Epithelial cell of proximal tubule (primary cell): ENCODE results near the gene PRKN. TPM values are rescaled to one million over a fixed set of nuclear protein-coding genes. Genes with fewer than 3 reads are reported as not detected.
A peak's percentile ranks its signal among the peaks of the same experiment; 100 is the strongest.

Source experiments
- DNase-seq: peaks from one replicate; pipeline ENCODE4 v3.0.0-alpha.2; 2011; ENCODE audit warnings: low read depth
- H3K4me3 ChIP-seq: 2 replicates; pipeline ENCODE4 v1.5.1; 2011; ENCODE audit warnings: low read depth, mild to moderate bottlenecking, low read length
- total RNA-seq: library from RNA; depleted of rRNA; stranded (reverse); fragments of >200 nt; gene quantifications from 2 replicates; pipeline ENCODE4 v1.2.3, GENCODE V29; 2015
- TF ChIP-seq, protein P1 (sequence below): conservative IDR thresholded peaks from 2 replicates; pipeline ENCODE4 v1.5.1; 2012; ENCODE audit warnings: low read depth, mild to moderate bottlenecking, low read length

The PRKN gene
- total RNA-seq, 1 donor from 2014 or later = 0.58 TPM

DNA sequence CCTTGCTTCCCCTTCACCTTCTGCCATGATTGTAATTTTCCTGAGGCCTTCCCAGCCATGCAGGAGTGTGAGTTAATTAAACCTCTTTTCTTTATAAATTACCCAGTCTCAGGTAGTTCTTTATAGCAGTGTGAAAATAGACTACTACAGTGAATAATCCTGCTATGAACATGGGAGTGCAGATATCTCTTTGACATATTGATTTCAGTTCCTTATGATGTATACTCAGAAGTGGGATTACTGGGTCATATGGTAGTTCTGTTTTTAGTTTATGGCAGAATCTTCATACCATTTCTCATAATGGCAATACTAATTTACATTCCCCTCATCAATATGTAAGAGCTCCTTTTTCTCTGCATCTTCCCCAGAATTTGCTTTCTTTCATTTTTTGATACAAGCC, 26.2 kb upstream of the PRKN start:
- H3K4me3 ChIP-seq = no peak overlapping the region
- no peak for DNase-seq
- TF ChIP-seq, protein P1, sequence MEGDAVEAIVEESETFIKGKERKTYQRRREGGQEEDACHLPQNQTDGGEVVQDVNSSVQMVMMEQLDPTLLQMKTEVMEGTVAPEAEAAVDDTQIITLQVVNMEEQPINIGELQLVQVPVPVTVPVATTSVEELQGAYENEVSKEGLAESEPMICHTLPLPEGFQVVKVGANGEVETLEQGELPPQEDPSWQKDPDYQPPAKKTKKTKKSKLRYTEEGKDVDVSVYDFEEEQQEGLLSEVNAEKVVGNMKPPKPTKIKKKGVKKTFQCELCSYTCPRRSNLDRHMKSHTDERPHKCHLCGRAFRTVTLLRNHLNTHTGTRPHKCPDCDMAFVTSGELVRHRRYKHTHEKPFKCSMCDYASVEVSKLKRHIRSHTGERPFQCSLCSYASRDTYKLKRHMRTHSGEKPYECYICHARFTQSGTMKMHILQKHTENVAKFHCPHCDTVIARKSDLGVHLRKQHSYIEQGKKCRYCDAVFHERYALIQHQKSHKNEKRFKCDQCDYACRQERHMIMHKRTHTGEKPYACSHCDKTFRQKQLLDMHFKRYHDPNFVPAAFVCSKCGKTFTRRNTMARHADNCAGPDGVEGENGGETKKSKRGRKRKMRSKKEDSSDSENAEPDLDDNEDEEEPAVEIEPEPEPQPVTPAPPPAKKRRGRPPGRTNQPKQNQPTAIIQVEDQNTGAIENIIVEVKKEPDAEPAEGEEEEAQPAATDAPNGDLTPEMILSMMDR = no peak

DNA sequence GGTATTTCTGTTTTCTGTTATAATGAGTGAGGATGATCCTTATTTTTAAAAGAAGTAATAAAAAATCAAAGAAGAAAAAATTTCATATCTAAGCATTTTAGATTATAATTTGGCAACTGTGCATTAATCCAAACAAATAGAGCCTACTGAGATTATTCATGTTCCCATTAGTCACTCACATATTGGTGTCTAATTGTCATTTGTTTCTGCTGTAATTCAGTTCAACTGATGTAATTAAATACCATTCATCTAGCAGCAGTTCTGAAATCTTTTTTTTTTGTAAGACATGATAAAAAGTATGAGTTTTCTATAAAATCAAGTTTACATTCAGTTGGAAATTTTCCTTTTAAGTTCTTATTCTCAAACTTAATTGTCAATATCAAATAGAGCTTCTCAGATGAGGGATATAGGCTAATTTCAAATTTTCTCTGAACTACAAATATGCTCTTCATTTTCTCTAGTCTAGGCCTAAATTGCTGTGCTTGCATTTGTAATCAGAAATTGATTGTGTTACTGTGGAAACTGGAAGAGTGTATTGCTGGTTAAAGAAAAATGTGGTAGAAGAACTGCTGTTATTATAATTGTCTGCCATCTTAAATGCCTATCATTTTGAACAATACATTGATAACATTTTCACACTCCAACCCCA, 23.8 kb upstream of the PRKN start:
- no peak for DNase-seq
- no peak overlapping the region for H3K4me3 ChIP-seq
- TF ChIP-seq, protein P1 = no peak

DNA sequence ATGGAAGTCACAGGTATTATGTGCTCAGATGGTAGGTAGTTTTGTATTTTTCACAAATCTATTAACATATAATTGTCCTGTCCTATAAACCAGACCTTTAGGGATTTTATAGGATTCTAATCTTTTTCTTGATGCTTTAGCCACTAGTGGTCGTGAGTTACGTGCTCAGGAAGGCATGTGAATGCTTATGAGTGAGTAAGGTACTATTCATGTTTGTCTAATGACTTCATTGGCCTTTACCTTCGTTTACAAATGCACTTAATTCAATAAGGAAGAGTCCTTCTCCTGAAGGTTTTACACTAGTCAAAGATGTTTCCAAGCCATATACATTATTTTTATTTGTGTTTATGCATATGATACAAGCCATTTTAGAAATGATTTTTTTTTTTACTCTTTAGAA, 23.2 kb upstream of the PRKN start:
- H3K4me3 ChIP-seq = no peak overlapping the region
- TF ChIP-seq, protein P1 = peak; percentile 14
- DNase-seq = no peak

DNA sequence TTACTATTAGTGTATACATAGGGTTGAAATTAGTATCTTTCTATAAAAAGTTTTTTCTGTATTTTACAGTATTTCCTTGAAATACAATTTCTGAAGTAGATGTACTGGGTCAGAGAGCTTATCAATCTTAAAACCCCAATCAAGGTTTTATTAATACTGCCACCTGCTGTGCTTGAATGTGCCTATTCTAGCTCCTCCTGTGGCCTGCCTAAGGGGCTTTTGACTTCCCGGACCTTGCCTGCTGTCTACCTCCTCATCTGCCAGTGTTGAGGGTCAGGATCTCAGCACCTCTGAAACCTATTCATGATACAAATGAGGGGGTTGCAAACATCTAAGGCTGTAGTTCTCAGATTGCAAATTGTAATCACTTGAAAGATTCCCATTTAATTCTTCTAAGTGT, 9.4 kb upstream of the PRKN start:
- TF ChIP-seq, protein P1 = peak; percentile 60

DNA sequence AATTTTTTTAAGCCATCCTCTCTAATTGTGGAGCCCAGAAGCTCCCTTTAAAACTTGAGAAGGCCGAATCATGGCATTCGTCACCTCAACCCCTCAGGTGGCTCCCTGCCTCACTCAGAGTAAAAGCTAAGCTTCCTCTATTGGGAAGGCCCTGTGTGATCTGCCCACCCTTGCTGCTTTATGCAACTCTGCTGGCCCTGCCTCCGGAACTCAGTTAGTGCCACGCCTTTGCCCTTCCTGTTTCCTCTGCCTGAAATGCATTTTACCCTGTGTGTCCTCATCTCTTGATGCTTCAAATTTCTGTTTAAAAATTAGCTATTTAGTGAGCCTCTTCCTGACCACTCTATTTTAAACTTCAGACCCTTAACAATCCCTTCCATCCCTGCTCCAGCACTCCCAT, 5.9 kb upstream of the PRKN start:
- DNase-seq = no peak
- TF ChIP-seq, protein P1 = no peak
- H3K4me3 ChIP-seq = no peak overlapping the region

More for the DNA sequence above, 9.4 kb upstream of the PRKN start:
- DNase-seq = no peak
- H3K4me3 ChIP-seq = no peak overlapping the region

DNA sequence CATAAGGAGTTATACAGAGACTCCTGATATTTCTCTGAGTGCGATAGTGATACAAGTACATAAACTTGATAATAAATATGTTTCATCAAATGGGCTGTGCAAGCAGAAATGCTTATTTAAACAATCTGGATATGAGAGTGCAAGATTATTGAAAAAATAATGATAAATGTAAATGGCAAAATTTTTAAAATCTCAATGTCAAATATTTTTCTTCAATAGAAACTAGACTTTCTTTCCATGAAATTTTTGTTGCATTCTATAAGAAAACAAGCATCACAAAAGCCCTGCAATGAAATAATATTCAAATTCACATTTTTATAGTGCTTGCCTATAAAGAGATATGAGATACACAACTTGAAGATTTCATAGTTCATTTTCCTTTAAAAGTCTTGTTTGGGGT, 2.9 kb upstream of the PRKN start:
- H3K4me3 ChIP-seq = no peak overlapping the region
- DNase-seq = no peak
- TF ChIP-seq, protein P1 = no peak

DNA sequence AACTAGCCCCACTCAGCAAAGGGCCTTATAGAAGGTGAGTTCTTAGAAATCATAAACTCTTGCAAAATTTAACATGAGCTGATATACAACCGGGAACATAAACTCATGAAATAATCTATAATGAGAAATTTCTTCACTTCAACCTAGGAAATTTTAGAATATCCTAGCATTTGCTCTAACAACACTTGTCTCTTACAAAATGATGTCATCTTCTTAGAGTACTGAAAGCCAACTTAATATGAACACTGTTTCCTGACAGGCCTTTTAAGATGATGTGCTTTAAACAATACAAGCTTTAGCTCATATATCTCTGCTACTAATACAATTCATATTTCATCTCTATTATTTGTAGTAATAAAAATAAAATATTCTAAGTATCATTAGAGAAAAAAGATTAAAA, 1.1 kb upstream of the PRKN start:
- TF ChIP-seq, protein P1 = no peak
- DNase-seq = no peak
- H3K4me3 ChIP-seq = no peak overlapping the region
